Esophagus squamous epithelium (tissue), 5 donors: ENCODE data around the gene ILDR1. TPM values are rescaled to one million over a fixed set of nuclear protein-coding genes. Genes with fewer than 3 reads are reported as not detected.

Experiments
- DNase-seq: peaks from one replicate; lab custom pipeline; 2025; lab: John Stamatoyannopoulos, UW
- H3K27ac ChIP-seq, 4 donors: fragments of 200-600 bp; sonication (generic); one replicate each; pipeline ENCODE4 v1.5.1; 2016 to 2019; ENCODE audit warnings: mild to moderate bottlenecking in 1 of 4
- H3K27me3 ChIP-seq, 4 donors: fragments of 200-600 bp; sonication (generic); 1 replicate in 3 of 4; 2 replicates in 1 of 4; pipeline versions ENCODE4 v1.5.1 to v1.6.0; 2017 to 2021; ENCODE audit warnings: antibody characterized with exemption in 1 of 4
- H3K36me3 ChIP-seq, 3 donors: fragments of 200-600 bp; sonication (generic); one replicate each; pipeline ENCODE4 v1.5.1; 2016 to 2019
- H3K4me1 ChIP-seq, 3 donors: fragments of 200-600 bp; sonication (generic); one replicate each; pipeline ENCODE4 v1.5.1; 2017 to 2019
- H3K4me3 ChIP-seq, 4 donors: fragments of 200-600 bp; sonication (generic); 1 replicate in 3 of 4; 2 replicates in 1 of 4; pipeline ENCODE4 v1.5.1; 2016 to 2019; ENCODE audit warnings: mild to moderate bottlenecking in 2 of 4, moderate library complexity in 1 of 4
- H3K9me3 ChIP-seq, 3 donors: fragments of 200-600 bp; sonication (generic); one replicate each; pipeline ENCODE4 v1.5.1; 2016 to 2019
- POLR2A ChIP-seq, 4 donors: fragments of 450-650 bp; IDR thresholded peaks; one replicate each; pipeline ENCODE4 v1.6.1; 2017; ENCODE audit warnings: antibody characterized with exemption in 4 of 4, mild to moderate bottlenecking in 4 of 4, moderate library complexity in 3 of 4
- WGBS, 2 donors: methylation state at CpG; one replicate each; pipeline ENCODE4 v1.1.5; 2018; 5-methylcytosine and 5-hydroxymethylcytosine counted together
- intact Hi-C: fragments of 100-400 bp; cut with DNase I; formaldehyde crosslinking; loops from one replicate; pipeline ENCODE4 v1.15.0; 2022
- total RNA-seq, 4 donors: library from RNA; depleted of rRNA; stranded (reverse); fragments of >200 nt; gene quantifications; one replicate each; pipeline ENCODE4 v1.1.0, GENCODE V29; 2016
- TF ChIP-seq, protein P1 (sequence below), 6 experiments: fragments of 450-650 bp in 4 of 6; fragments of 200-600 bp in 2 of 6; sonication (generic) in 2 of 6; IDR thresholded peaks; one replicate each; pipeline ENCODE4 v1.5.1; 2016 to 2019; ENCODE audit warnings: antibody characterized with exemption in 6 of 6, mild to moderate bottlenecking in 4 of 6, moderate library complexity in 4 of 6
- donor health status: DM: yes; HTN: yes; CAD: no.

ILDR1 gene
- total RNA-seq, 4 donors from 2014 or later: 2.3 to 6.0 (median 3.6) TPM

- Histone ChIP-seq H3K36me3 (peaks cover 0 to 18% (median 0%) of the 10 kb centered on the region in 3 donors), H3K9me3 (no peaks in the 10 kb centered on the region), H3K27ac (no peak overlapping the region), H3K4me3 (no peak overlapping the region), H3K27me3 (no peaks in the 10 kb centered on the region), H3K4me1 (peaks cover 0 to 29% (median 5%) of the 10 kb centered on the region in 3 donors)
- intact Hi-C loops: no loop called here
- no peak for DNase-seq
- TF ChIP-seq, protein P1, sequence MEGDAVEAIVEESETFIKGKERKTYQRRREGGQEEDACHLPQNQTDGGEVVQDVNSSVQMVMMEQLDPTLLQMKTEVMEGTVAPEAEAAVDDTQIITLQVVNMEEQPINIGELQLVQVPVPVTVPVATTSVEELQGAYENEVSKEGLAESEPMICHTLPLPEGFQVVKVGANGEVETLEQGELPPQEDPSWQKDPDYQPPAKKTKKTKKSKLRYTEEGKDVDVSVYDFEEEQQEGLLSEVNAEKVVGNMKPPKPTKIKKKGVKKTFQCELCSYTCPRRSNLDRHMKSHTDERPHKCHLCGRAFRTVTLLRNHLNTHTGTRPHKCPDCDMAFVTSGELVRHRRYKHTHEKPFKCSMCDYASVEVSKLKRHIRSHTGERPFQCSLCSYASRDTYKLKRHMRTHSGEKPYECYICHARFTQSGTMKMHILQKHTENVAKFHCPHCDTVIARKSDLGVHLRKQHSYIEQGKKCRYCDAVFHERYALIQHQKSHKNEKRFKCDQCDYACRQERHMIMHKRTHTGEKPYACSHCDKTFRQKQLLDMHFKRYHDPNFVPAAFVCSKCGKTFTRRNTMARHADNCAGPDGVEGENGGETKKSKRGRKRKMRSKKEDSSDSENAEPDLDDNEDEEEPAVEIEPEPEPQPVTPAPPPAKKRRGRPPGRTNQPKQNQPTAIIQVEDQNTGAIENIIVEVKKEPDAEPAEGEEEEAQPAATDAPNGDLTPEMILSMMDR (IDR thresholded peaks at IDR 0.05): no peak
- no peak for TF ChIP-seq POLR2A (IDR thresholded peaks at IDR 0.05)
- WGBS, 2 donors: 10% methylated on average over 1 of the region's 1 CpG; no CpG with 5 or more reads in 1 of the 2 donors
Measured at GRCh38 chr3:121999931-122000330, 22.1 kb downstream of the ILDR1 start.

DNA sequence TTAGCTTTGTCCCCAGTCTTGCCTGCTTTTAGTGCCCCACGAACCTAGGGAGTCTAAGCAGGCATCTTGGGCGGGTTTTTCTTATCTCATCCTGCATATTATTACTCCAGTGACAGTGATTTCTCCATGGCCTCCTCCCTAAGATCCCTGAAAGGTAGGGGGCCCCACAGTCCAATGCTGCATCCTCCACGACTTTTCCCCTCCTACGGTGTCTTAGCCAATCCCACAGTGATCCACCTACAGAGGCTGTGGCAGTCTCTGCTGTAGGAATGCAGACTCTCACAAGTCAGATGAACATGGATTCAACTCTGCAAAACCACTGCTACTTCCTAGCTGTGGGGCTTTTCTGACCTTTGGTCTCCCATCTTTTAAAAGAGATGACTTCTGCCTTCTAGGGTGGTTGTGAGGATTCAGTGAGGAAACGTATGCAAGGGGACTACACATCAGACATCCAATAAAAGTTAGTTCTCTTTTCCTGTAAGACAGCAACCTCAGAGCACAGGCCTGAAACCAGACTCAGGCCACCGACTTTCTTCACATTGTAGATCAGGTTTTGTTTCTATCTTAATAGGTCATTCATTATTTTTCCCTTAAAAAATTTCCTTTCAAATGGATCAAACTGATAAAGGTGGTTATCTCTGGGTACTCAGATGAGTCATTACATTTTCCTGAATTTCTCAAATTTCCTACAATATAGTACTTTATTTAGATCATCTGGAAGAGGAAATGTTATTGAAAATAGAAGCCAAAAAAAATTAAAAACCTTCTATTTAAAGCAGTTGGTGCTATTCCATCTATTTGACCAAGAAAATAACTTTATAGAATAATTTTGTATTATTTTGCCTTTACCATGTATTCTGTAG, 23.2 kb downstream of the ILDR1 start:
- Histone ChIP-seq H3K4me1 (peaks cover 0 to 24% (median 0%) of the 10 kb centered on the region in 3 donors), H3K9me3 (no peaks in the 10 kb centered on the region), H3K4me3 (no peak overlapping the region), H3K36me3 (peaks cover 0 to 27% (median 0%) of the 10 kb centered on the region in 3 donors), H3K27me3 (no peaks in the 10 kb centered on the region), H3K27ac (peak overlapping the region in 2 of 4 donors; percentile 1 to 16)
- DNase-seq: no peak
- WGBS, 2 donors: 70 to 78% methylated on average over 6 of the region's 6 CpGs
- intact Hi-C loops: no loop called here
- TF ChIP-seq POLR2A (IDR thresholded peaks at IDR 0.05): no peak

GRCh38 chr3:121998030-121998580, 23.9 kb downstream of the ILDR1 start:
- H3K27me3 ChIP-seq: no peaks in the 10 kb centered on the region
- H3K4me1 ChIP-seq: peaks cover 0 to 22% (median 0%) of the 10 kb centered on the region in 3 donors
- TF ChIP-seq POLR2A (IDR thresholded peaks at IDR 0.05): no peak
- TF ChIP-seq, protein P1 (IDR thresholded peaks at IDR 0.05): no peak
- H3K9me3 ChIP-seq: no peaks in the 10 kb centered on the region
- no peak for DNase-seq
- intact Hi-C loops: no loop called here
- no peak overlapping the region for H3K4me3 ChIP-seq
- H3K27ac ChIP-seq: peak overlapping the region in 2 of 4 donors; percentile 1 to 16
- H3K36me3 ChIP-seq: peaks cover 0 to 35% (median 4%) of the 10 kb centered on the region in 3 donors
- WGBS, 2 donors: 52 to 67% methylated on average over 4 of the region's 4 CpGs

GRCh38 chr3:121997372-121997771, 24.7 kb downstream of the ILDR1 start:
- peak overlapping the region in 2 of 4 donors; percentile 1 to 11 for H3K27ac ChIP-seq
- intact Hi-C loops: no loop called here

GRCh38 chr3:121996441-121996840, 25.6 kb downstream of the ILDR1 start:
- intact Hi-C loops: no loop called here
- no peaks in the 10 kb centered on the region for H3K9me3 ChIP-seq
- DNase-seq: no peak
- H3K4me1 ChIP-seq: peaks cover 0 to 22% (median 0%) of the 10 kb centered on the region in 3 donors
- no peak overlapping the region for H3K27ac ChIP-seq
- TF ChIP-seq, protein P1 (IDR thresholded peaks at IDR 0.05): no peak
- peaks cover 0 to 44% (median 5%) of the 10 kb centered on the region in 3 donors for H3K36me3 ChIP-seq
- 67 to 83% methylated on average over 2 of the region's 2 CpGs for WGBS, 2 donors
- H3K4me3 ChIP-seq: no peak overlapping the region
- H3K27me3 ChIP-seq: no peaks in the 10 kb centered on the region

More at GRCh38 chr3:121997372-121997771, 24.7 kb downstream of the ILDR1 start:
- Histone ChIP-seq H3K4me3 (no peak overlapping the region), H3K36me3 (peaks cover 0 to 42% (median 5%) of the 10 kb centered on the region in 3 donors), H3K27me3 (no peaks in the 10 kb centered on the region), H3K4me1 (peaks cover 0 to 22% (median 0%) of the 10 kb centered on the region in 3 donors), H3K9me3 (no peaks in the 10 kb centered on the region)
- WGBS, 2 donors: 28 to 38% methylated on average over 1 to 2 of the region's 2 CpGs
- no peak for DNase-seq
- TF ChIP-seq, protein P1 (IDR thresholded peaks at IDR 0.05): no peak
- no peak for TF ChIP-seq POLR2A (IDR thresholded peaks at IDR 0.05)
